GM23338 (cell line): ENCODE data around the gene PLAC8L1. TPM values are rescaled to one million over a fixed set of nuclear protein-coding genes. Genes with fewer than 3 reads are reported as not detected.

Experiments
- ATAC-seq: fragments of 200-7000 bp; cut with Tn5 transposase; 3 replicates; pipeline ENCODE4 v1.9.1; 2020
- DNase-seq: peaks from one replicate; pipeline ENCODE4 v3.0.0-alpha.2; 2015; ENCODE audit warnings: low spot score
- H2AFZ ChIP-seq: fragments of 200-600 bp; sonication (generic); 2 replicates; pipeline ENCODE4 v1.8.0; 2016; ENCODE audit warnings: antibody characterized with exemption, mild to moderate bottlenecking, moderate library complexity
- H3F3A ChIP-seq: fragments of 200-600 bp; sonication (generic); replicated peaks from 2 replicates; pipeline ENCODE4 v1.8.0; 2017; ENCODE audit warnings: antibody characterized with exemption, mixed run types, low read depth
- H3K27ac ChIP-seq: fragments of 200-600 bp; sonication (generic); 2 replicates; pipeline ENCODE4 v1.6.1; 2016; ENCODE audit warnings: low read depth
- H3K27me3 ChIP-seq: fragments of 200-600 bp; sonication (generic); 2 replicates; pipeline ENCODE4 v1.8.0; 2016; ENCODE audit warnings: mild to moderate bottlenecking, mixed run types, moderate library complexity; ENCODE audit not compliant: insufficient read depth
- H3K36me3 ChIP-seq: fragments of 200-600 bp; sonication (generic); 2 replicates; pipeline ENCODE4 v1.8.0; 2016; ENCODE audit warnings: mild to moderate bottlenecking; ENCODE audit not compliant: insufficient read depth
- H3K4me1 ChIP-seq: fragments of 200-600 bp; sonication (generic); 2 replicates; pipeline ENCODE4 v1.8.0; 2016; ENCODE audit warnings: mild to moderate bottlenecking, moderate library complexity; ENCODE audit not compliant: insufficient read depth
- H3K4me2 ChIP-seq: fragments of 200-600 bp; sonication (generic); 2 replicates; pipeline ENCODE4 v1.7.1; 2017; ENCODE audit warnings: mixed run types
- H3K4me3 ChIP-seq: fragments of 200-600 bp; sonication (generic); 2 replicates; pipeline ENCODE4 v1.6.1; 2016; ENCODE audit warnings: mixed run types
- H3K79me2 ChIP-seq: fragments of 200-600 bp; sonication (generic); replicated peaks from 2 replicates; pipeline ENCODE4 v1.8.0; 2017; ENCODE audit warnings: mild to moderate bottlenecking; ENCODE audit not compliant: insufficient read depth
- H3K9me2 ChIP-seq: fragments of 200-600 bp; sonication (generic); 2 replicates; pipeline ENCODE4 v1.8.0; 2017; ENCODE audit not compliant: insufficient read depth
- H4K20me1 ChIP-seq: fragments of 200-600 bp; sonication (generic); replicated peaks from 2 replicates; pipeline ENCODE4 v1.8.0; 2017; ENCODE audit warnings: mild to moderate bottlenecking; ENCODE audit not compliant: insufficient read depth
- H3K27ac Mint-ChIP-seq: 2 replicates; pipeline ENCODE4 v1.8.0; 2020; ENCODE audit warnings: inconsistent platforms, mild to moderate bottlenecking, moderate library complexity, mixed read lengths
- H3K27me3 Mint-ChIP-seq: 3 replicates; pipeline ENCODE4 v1.8.0; 2022; ENCODE audit warnings: low read depth, mild to moderate bottlenecking, moderate library complexity, mixed read lengths, inconsistent platforms; ENCODE audit not compliant: insufficient read depth, poor library complexity
- H3K36me3 Mint-ChIP-seq: 3 replicates; pipeline ENCODE4 v1.8.0; 2021; ENCODE audit warnings: low read depth, mild to moderate bottlenecking, inconsistent platforms, moderate library complexity, mixed read lengths
- H3K4me1 Mint-ChIP-seq: 3 replicates; pipeline ENCODE4 v1.8.0; 2020; ENCODE audit warnings: mild to moderate bottlenecking, inconsistent platforms, mixed read lengths
- H3K4me3 Mint-ChIP-seq: 3 replicates; pipeline ENCODE4 v1.8.0; 2021; ENCODE audit warnings: moderate library complexity, mild to moderate bottlenecking, inconsistent platforms, mixed read lengths
- H3K9me3 Mint-ChIP-seq: 3 replicates; pipeline ENCODE4 v1.8.0; 2020; ENCODE audit warnings: moderate library complexity, mild to moderate bottlenecking, inconsistent platforms, mixed read lengths
- JUNB ChIP-seq: IDR thresholded peaks from one replicate; pipeline ENCODE4 v1.6.1; 2016; ENCODE audit warnings: antibody characterized with exemption; ENCODE audit not compliant: unreplicated experiment
- NANOG ChIP-seq: IDR thresholded peaks from 2 replicates; pipeline ENCODE4 v1.6.1; 2016; ENCODE audit warnings: antibody characterized with exemption, borderline replicate concordance
- POLR2AphosphoS5 ChIP-seq: IDR thresholded peaks from 2 replicates; pipeline ENCODE4 v1.6.1; 2016; ENCODE audit warnings: antibody characterized with exemption, low read depth
- STAT1 ChIP-seq: IDR thresholded peaks from one replicate; pipeline ENCODE4 v1.6.1; 2016; ENCODE audit warnings: antibody characterized with exemption; ENCODE audit not compliant: unreplicated experiment
- ZNF114 ChIP-seq: fragments of 250-450 bp; sonication (Bioruptor Pico); IDR thresholded peaks from 2 replicates; pipeline ENCODE4 v1.5.0; 2020; ENCODE audit warnings: mild to moderate bottlenecking, moderate library complexity
- polyA plus RNA-seq: library from polyadenylated mRNA; unstranded; fragments of >200 nt; fragmentation: Nextera tagmentation; extraction: Ambion mirVana; gene quantifications from 2 replicates; pipeline ENCODE4 v1.2.1, GENCODE V29; 2016
- total RNA-seq: library from RNA; depleted of rRNA; stranded (reverse); fragments of >200 nt; shearing (Covaris generic); gene quantifications from 2 replicates; pipeline ENCODE4 v1.2.3, GENCODE V29; 2014
- TF ChIP-seq, protein P1 (sequence below): fragments of 250-450 bp; sonication (Bioruptor Pico); IDR thresholded peaks from 2 replicates; pipeline ENCODE4 v1.5.0; 2020; ENCODE audit warnings: mild to moderate bottlenecking, moderate library complexity
- TF ChIP-seq, protein P2 (sequence below), 2 experiments: fragments of 200-600 bp in 1 of 2; sonication (generic) in 1 of 2; conservative IDR thresholded peaks; 2 replicates each; pipeline versions ENCODE4 v1.5.1 to v1.6.1; 2016 to 2017; ENCODE audit warnings: antibody characterized with exemption in 2 of 2, low read depth in 2 of 2, mild to moderate bottlenecking in 2 of 2, moderate library complexity in 1 of 2

PLAC8L1 gene
- total and polyA plus RNA-seq, 2 experiments from 2014 or later = 2.0 TPM; not detected in 1

DNA sequence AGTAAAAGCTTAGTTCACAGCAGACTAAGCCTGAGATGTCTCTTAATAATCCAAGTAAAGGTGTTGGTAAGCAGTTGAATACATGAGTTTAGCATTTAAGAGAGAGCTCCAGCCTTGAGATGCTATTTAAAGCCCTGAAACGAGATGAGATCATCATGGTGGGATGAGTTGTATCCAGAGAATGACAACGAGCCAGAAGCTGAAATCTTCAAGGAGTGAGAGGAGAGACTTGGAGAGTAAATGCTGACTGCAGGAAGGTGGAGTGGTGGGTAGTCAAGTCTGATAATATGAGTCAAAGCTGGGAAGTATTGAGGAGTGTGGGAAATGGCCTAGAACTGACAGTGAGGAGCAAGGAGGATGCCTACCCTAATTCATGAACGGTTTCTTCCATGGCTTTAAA is 53.7 kb downstream of the PLAC8L1 start (continued):
- TF ChIP-seq, protein P1, sequence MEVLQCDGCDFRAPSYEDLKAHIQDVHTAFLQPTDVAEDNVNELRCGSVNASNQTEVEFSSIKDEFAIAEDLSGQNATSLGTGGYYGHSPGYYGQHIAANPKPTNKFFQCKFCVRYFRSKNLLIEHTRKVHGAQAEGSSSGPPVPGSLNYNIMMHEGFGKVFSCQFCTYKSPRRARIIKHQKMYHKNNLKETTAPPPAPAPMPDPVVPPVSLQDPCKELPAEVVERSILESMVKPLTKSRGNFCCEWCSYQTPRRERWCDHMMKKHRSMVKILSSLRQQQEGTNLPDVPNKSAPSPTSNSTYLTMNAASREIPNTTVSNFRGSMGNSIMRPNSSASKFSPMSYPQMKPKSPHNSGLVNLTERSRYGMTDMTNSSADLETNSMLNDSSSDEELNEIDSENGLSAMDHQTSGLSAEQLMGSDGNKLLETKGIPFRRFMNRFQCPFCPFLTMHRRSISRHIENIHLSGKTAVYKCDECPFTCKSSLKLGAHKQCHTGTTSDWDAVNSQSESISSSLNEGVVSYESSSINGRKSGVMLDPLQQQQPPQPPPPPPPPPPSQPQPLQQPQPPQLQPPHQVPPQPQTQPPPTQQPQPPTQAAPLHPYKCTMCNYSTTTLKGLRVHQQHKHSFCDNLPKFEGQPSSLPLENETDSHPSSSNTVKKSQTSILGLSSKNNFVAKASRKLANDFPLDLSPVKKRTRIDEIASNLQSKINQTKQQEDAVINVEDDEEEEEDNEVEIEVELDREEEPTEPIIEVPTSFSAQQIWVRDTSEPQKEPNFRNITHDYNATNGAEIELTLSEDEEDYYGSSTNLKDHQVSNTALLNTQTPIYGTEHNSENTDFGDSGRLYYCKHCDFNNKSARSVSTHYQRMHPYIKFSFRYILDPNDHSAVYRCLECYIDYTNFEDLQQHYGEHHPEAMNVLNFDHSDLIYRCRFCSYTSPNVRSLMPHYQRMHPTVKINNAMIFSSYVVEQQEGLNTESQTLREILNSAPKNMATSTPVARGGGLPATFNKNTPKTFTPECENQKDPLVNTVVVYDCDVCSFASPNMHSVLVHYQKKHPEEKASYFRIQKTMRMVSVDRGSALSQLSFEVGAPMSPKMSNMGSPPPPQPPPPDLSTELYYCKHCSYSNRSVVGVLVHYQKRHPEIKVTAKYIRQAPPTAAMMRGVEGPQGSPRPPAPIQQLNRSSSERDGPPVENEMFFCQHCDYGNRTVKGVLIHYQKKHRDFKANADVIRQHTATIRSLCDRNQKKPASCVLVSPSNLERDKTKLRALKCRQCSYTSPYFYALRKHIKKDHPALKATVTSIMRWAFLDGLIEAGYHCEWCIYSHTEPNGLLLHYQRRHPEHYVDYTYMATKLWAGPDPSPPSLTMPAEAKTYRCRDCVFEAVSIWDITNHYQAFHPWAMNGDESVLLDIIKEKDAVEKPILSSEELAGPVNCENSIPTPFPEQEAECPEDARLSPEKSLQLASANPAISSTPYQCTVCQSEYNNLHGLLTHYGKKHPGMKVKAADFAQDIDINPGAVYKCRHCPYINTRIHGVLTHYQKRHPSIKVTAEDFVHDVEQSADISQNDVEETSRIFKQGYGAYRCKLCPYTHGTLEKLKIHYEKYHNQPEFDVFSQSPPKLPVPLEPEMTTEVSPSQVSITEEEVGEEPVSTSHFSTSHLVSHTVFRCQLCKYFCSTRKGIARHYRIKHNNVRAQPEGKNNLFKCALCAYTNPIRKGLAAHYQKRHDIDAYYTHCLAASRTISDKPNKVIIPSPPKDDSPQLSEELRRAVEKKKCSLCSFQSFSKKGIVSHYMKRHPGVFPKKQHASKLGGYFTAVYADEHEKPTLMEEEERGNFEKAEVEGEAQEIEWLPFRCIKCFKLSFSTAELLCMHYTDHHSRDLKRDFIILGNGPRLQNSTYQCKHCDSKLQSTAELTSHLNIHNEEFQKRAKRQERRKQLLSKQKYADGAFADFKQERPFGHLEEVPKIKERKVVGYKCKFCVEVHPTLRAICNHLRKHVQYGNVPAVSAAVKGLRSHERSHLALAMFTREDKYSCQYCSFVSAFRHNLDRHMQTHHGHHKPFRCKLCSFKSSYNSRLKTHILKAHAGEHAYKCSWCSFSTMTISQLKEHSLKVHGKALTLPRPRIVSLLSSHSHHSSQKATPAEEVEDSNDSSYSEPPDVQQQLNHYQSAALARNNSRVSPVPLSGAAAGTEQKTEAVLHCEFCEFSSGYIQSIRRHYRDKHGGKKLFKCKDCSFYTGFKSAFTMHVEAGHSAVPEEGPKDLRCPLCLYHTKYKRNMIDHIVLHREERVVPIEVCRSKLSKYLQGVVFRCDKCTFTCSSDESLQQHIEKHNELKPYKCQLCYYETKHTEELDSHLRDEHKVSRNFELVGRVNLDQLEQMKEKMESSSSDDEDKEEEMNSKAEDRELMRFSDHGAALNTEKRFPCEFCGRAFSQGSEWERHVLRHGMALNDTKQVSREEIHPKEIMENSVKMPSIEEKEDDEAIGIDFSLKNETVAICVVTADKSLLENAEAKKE (CRISPR knock-in tag) = no peak
- TF ChIP-seq JUNB (no peak), POLR2AphosphoS5 (no peak), ZNF114 (CRISPR knock-in tag) (no peak)
- TF ChIP-seq, protein P2, sequence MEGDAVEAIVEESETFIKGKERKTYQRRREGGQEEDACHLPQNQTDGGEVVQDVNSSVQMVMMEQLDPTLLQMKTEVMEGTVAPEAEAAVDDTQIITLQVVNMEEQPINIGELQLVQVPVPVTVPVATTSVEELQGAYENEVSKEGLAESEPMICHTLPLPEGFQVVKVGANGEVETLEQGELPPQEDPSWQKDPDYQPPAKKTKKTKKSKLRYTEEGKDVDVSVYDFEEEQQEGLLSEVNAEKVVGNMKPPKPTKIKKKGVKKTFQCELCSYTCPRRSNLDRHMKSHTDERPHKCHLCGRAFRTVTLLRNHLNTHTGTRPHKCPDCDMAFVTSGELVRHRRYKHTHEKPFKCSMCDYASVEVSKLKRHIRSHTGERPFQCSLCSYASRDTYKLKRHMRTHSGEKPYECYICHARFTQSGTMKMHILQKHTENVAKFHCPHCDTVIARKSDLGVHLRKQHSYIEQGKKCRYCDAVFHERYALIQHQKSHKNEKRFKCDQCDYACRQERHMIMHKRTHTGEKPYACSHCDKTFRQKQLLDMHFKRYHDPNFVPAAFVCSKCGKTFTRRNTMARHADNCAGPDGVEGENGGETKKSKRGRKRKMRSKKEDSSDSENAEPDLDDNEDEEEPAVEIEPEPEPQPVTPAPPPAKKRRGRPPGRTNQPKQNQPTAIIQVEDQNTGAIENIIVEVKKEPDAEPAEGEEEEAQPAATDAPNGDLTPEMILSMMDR (conservative IDR thresholded peaks at IDR 0.05; ENCODE audit: low read depth in 2 of 2) = no peak

DNA sequence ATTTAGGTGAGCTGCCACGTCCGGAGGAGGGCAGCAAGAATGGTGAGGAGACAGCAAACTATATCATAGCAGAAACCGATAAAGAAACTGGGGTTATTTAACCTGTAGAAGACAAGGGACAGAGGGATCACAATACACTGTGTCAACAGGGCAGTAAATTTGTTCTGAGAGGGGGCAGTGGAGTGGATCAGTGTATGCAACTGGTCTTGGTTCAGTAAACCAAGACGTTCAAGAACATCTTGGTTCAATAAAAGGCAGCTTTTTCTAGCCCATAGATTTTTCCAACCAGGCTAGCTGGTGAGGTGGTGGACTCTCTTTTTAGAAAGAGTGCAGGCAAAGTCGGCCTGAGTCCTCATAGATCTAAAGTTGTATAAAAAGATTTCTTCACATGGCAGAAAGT is 55.3 kb downstream of the PLAC8L1 start:
- H3F3A ChIP-seq = no peaks in the 10 kb centered on the region
- H3K27me3 ChIP-seq = no peaks in the 10 kb centered on the region
- DNase-seq = no peak
- ATAC-seq = no peak
- TF ChIP-seq NANOG (no peak), STAT1 (no peak)
- H3K9me3 Mint-ChIP-seq = no peaks in the 10 kb centered on the region
- no peaks in the 10 kb centered on the region for H3K4me1 ChIP-seq
- 0 out of 2 replicates have a peak overlapping the region, but pooled peaks have one; percentile 60 for H2AFZ ChIP-seq
- H3K27me3 Mint-ChIP-seq = no peaks in the 10 kb centered on the region
- no peaks in the 10 kb centered on the region for H3K36me3 ChIP-seq
- H3K27ac ChIP-seq = no peak overlapping the region
- no peak overlapping the region for H3K4me2 ChIP-seq
- no peaks in the 10 kb centered on the region for H3K79me2 ChIP-seq
- no peak overlapping the region for H3K27ac Mint-ChIP-seq
- no peaks in the 10 kb centered on the region for H3K9me2 ChIP-seq
- no peaks in the 10 kb centered on the region for H3K36me3 Mint-ChIP-seq
- H4K20me1 ChIP-seq = no peaks in the 10 kb centered on the region
- no peak overlapping the region for H3K4me3 ChIP-seq
- H3K4me3 Mint-ChIP-seq = no peak overlapping the region
- peaks cover 6% of the 10 kb centered on the region; the same call in 2 of the 3 replicates for H3K4me1 Mint-ChIP-seq
